Heart right ventricle (tissue), 16 donors: Measurements from ENCODE around the gene FNDC11. TPM values are rescaled to one million over a fixed set of nuclear protein-coding genes. Genes with fewer than 3 reads are reported as not detected.
"Not testable (repeated sequence)": the region's sequence is repeated elsewhere in the genome, so short reads cannot be mapped to it uniquely, and the experiment has no call there.

Source experiments
- ATAC-seq, 8 donors: fragments of 200-7000 bp; cut with Tn5 transposase; one replicate each; pipeline ENCODE4 v1.9.1; 2020; ENCODE audit warnings: mild to moderate bottlenecking in 8 of 8, moderate library complexity in 8 of 8, moderate number of reproducible peaks in 1 of 8
- DNase-seq, 2 donors: peaks; one replicate each; pipeline ENCODE4 v3.0.0-alpha.2; 2020
- H3K27ac ChIP-seq, 10 donors: fragments of 200-600 bp; sonication (generic) in 2 of 10; one replicate each; pipeline versions ENCODE4 v1.5.0 to v1.8.0; 2020 to 2022; ENCODE audit warnings: mild to moderate bottlenecking in 3 of 10
- H3K27me3 ChIP-seq, 7 donors: fragments of 200-600 bp; one replicate each; pipeline ENCODE4 v1.8.0; 2021 to 2022; ENCODE audit warnings: mild to moderate bottlenecking in 2 of 7
- H3K36me3 ChIP-seq, 9 donors: fragments of 200-600 bp; sonication (generic) in 1 of 9; one replicate each; pipeline versions ENCODE4 v1.5.0 to v1.8.0; 2020 to 2022; ENCODE audit warnings: mild to moderate bottlenecking in 2 of 9
- H3K4me1 ChIP-seq, 9 donors: fragments of 200-600 bp; sonication (generic) in 1 of 9; one replicate each; pipeline versions ENCODE4 v1.5.0 to v1.8.0; 2020 to 2022; ENCODE audit warnings: mild to moderate bottlenecking in 4 of 9
- H3K4me3 ChIP-seq, 10 donors: fragments of 200-600 bp; sonication (generic) in 2 of 10; one replicate each; pipeline versions ENCODE4 v1.5.0 to v1.8.0; 2020 to 2022; ENCODE audit warnings: mild to moderate bottlenecking in 7 of 10, moderate library complexity in 2 of 10
- H3K9me3 ChIP-seq, 11 donors: fragments of 200-600 bp in 10 of 11; sonication (generic) in 2 of 11; one replicate each; pipeline versions ENCODE4 v1.5.0 to v1.8.0; 2013 to 2022; ENCODE audit warnings: mild to moderate bottlenecking in 2 of 11, control low read depth in 1 of 11, moderate library complexity in 1 of 11
- CTCF ChIP-seq, 9 donors: fragments of 200-600 bp; sonication (generic) in 2 of 9; IDR thresholded peaks; one replicate each; pipeline versions ENCODE4 v1.5.0 to v1.8.0; 2021 to 2022; ENCODE audit warnings: antibody characterized with exemption in 9 of 9, mild to moderate bottlenecking in 5 of 9, moderate library complexity in 1 of 9
- WGBS, 2 donors: extraction: QIAGEN DNeasy Blood & Tissue Kit; methylation state at CpG; one replicate each; pipeline ENCODE4 v1.1.7; 2013; ENCODE audit warnings: inconsistent platforms in 1 of 2; 5-methylcytosine and 5-hydroxymethylcytosine counted together
- intact Hi-C, 10 donors: fragments of 100-400 bp; cut with DNase I; formaldehyde crosslinking; loops; one replicate each; pipeline versions ENCODE4 v1.11.1 to v1.14.2; 2022
- polyA plus RNA-seq, 2 donors: library from polyadenylated mRNA; stranded (reverse); fragments of 200-250 nt; gene quantifications; one replicate each; pipeline ENCODE4 v1.2.3, GENCODE V29; 2013
- total RNA-seq, 10 donors: library from RNA; stranded (reverse); fragmentation: NEBNext Ultra II Directional in 3 of 10; extraction: Animal tissue kit (Norgen Biotek cat#: 25700) in 3 of 10; gene quantifications; one replicate each; pipeline versions ENCODE4 v1.2.1 to v1.2.4, GENCODE V29; 2021 to 2023
- donor health status: Arrhythmogenic right ventricular cardiomyopathy.
- donor health status: ischemic (EF 13 %, LVEDD 7.1; RV severe dilation, severe dysfunction).
- donor health status: healthy with polysubstance abuse.
- donor health status: DM: no; HTN: yes; CAD: no.
- donor health status: DM: no; HTN: no; CAD: no.
- donor health status: ischemic (EF 25% LVEDD 6.9; RV normal size, moderate dysfunction).
- donor health status: ischemic (EF 25% LVEDD 5.7; RV mildly dilated, moderate dysfunction).
- donor health status: healthy.
- donor health status: DM: yes; HTN: yes; CAD: no.
- donor health status: Ischemic cardiomyopathy.
- donor health status: ischemic (EF 35%, LVEDD 5.7; RV mildly dilated, moderate dysfunction).
- donor health status: nonischemic (EF 11% LVEDD 7.7; RV severe dilation, severe dysfunction).
- donor health status: DM: yes; HTN: yes; CAD: no.
- donor health status: PGD.
- donor health status: ischemic (EF 29% LVEDD 5.4; RV normal size, mild dysfunction).
- donor health status: nonischemic (EF 23%, LVEDD 6.1; RV moderate dilation, normal function).

FNDC11 gene
- total and polyA plus RNA-seq, 12 donors = 0.09 to 0.29 (median 0.18) TPM; not detected in 6

GRCh38 chr20:63568986-63569949 is 15.3 kb downstream of the FNDC11 start:
- no peaks in the 10 kb centered on the region for H3K9me3 ChIP-seq
- peaks cover 0 to 39% (median 0%) of the 10 kb centered on the region in 7 donors for H3K27me3 ChIP-seq
- no peak overlapping the region for H3K27ac ChIP-seq
- H3K4me1 ChIP-seq = peaks cover 5 to 46% (median 15%) of the 10 kb centered on the region in 9 donors
- ATAC-seq (no peak), DNase-seq (no peak)
- no peak for TF ChIP-seq CTCF (IDR thresholded peaks at IDR 0.05)
- 91 to 92% methylated on average over 45 to 46 of the region's 46 CpGs for whole genome bisulfite sequencing, 2 donors
- intact Hi-C loops = no loop called here
- peak overlapping the region in 1 of 10 donors; percentile 35 for H3K4me3 ChIP-seq
- peaks cover 0 to 68% (median 26%) of the 10 kb centered on the region in 9 donors for H3K36me3 ChIP-seq

GRCh38 chr20:63570281-63571086 is 16.5 kb downstream of the FNDC11 start:
- peaks cover 5 to 56% (median 21%) of the 10 kb centered on the region in 9 donors for H3K4me1 ChIP-seq
- H3K4me3 ChIP-seq = no peak overlapping the region
- no peaks in the 10 kb centered on the region for H3K9me3 ChIP-seq
- no peak for ATAC-seq
- intact Hi-C loops = loop anchor here in 2 of 10 donors (10.0 kb wide), 1 partner anchor 54 kb away; the partner anchor contains the start of gene GMEB2 (in 2 of the 2)
- H3K36me3 ChIP-seq = peaks cover 0 to 56% (median 14%) of the 10 kb centered on the region in 9 donors
- no peak for DNase-seq
- no peak overlapping the region for H3K27ac ChIP-seq
- no peak for TF ChIP-seq CTCF (IDR thresholded peaks at IDR 0.05)
- H3K27me3 ChIP-seq = peaks cover 0 to 29% (median 0%) of the 10 kb centered on the region in 7 donors
- WGBS, 2 donors = 92 to 95% methylated on average over 28 of the region's 28 CpGs

GRCh38 chr20:63571087-63571478 is 17.1 kb downstream of the FNDC11 start:
- Histone ChIP-seq H3K4me1 (peaks cover 5 to 56% (median 21%) of the 10 kb centered on the region in 9 donors), H3K36me3 (peaks cover 0 to 50% (median 8%) of the 10 kb centered on the region in 9 donors), H3K27me3 (peaks cover 0 to 23% (median 0%) of the 10 kb centered on the region in 7 donors)
- H3K9me3 ChIP-seq, ATAC-seq, DNase-seq, H3K4me3 ChIP-seq, H3K27ac ChIP-seq: not testable (repeated sequence)
- 64 to 75% methylated on average over 4 to 6 of the region's 11 CpGs for WGBS, 2 donors
- intact Hi-C loops = loop anchor here in 2 of 10 donors (10.0 kb wide), 1 partner anchor 54 kb away; the partner anchor contains the start of gene GMEB2 (in 2 of the 2)

GRCh38 chr20:63572071-63572787 is 18.3 kb downstream of the FNDC11 start:
- no peak for TF ChIP-seq CTCF (IDR thresholded peaks at IDR 0.05)
- WGBS, 2 donors = 91 to 95% methylated on average over 48 of the region's 48 CpGs
- DNase-seq = no peak
- Histone ChIP-seq H3K9me3 (no peaks in the 10 kb centered on the region), H3K27ac (peak overlapping the region in 4 of 10 donors; percentile 9 to 95 (median 93)), H3K36me3 (peaks cover 0 to 40% (median 4%) of the 10 kb centered on the region in 9 donors), H3K27me3 (peaks cover 0 to 24% (median 0%) of the 10 kb centered on the region in 7 donors), H3K4me1 (peaks cover 5 to 51% (median 24%) of the 10 kb centered on the region in 9 donors), H3K4me3 (peak overlapping the region in 1 of 10 donors; percentile 83)
- intact Hi-C loops = loop anchor here in 2 of 10 donors (10.0 kb wide), 1 partner anchor 53 kb away; the partner anchor contains the start of gene GMEB2 (in 2 of the 2)
- no peak for ATAC-seq
